SK-N-SH (cell line): Measurements from ENCODE around the gene CATSPERD. TPM values are rescaled to one million over a fixed set of nuclear protein-coding genes. Genes with fewer than 3 reads are reported as not detected.
A peak's percentile ranks its signal among the peaks of the same experiment; 100 is the strongest.

ENCODE experiments used
- CTCF ChIA-PET: fragments of 300-600, 350-600 bp; formaldehyde crosslinking; extraction: SDS; loops from one replicate; lab custom pipeline; 2021; lab: Yijun Ruan, JAX
- POLR2A ChIA-PET: fragments of 350-600 bp; sonication (Branson Sonifier 250); formaldehyde crosslinking; extraction: SDS; loops from one replicate; lab custom pipeline; 2020; ENCODE audit warnings: antibody characterized with exemption, inconsistent platforms; lab: Yijun Ruan, JAX
- DNase-seq: peaks from one replicate; pipeline ENCODE4 v3.0.0; 2012
- H2AFZ ChIP-seq: fragments of 200-600 bp; sonication (generic); 2 replicates; pipeline ENCODE4 v1.8.1; 2016; ENCODE audit warnings: antibody characterized with exemption, mild to moderate bottlenecking, low read depth
- H3F3A ChIP-seq: fragments of 200-600 bp; sonication (generic); replicated peaks from 2 replicates; pipeline ENCODE3; 2016; ENCODE audit warnings: antibody characterized with exemption, mild to moderate bottlenecking; ENCODE audit not compliant: insufficient read depth
- H3K27ac ChIP-seq, 2 experiments: fragments of 200-500 bp in 1 of 2; fragments of 200-600 bp in 1 of 2; sonication (Bioruptor generic) in 1 of 2; sonication (generic), shearing (Covaris generic) in 1 of 2; 2 replicates each; pipeline versions ENCODE4 v1.5.1 to v1.6.1; 2014 to 2016; ENCODE audit warnings: low read depth in 2 of 2, inconsistent platforms in 1 of 2, low read length in 1 of 2, mild to moderate bottlenecking in 1 of 2, mixed read lengths in 1 of 2
- H3K27me3 ChIP-seq: fragments of 200-600 bp; sonication (generic), shearing (Covaris generic); 2 replicates; pipeline ENCODE4 v1.6.1; 2016; ENCODE audit warnings: mixed run types; ENCODE audit not compliant: insufficient read depth
- H3K36me3 ChIP-seq, 2 experiments: fragments of 200-500 bp in 1 of 2; fragments of 200-600 bp in 1 of 2; sonication (Bioruptor generic) in 1 of 2; sonication (generic) in 1 of 2; replicated peaks in 1 of 2; 2 replicates each; pipeline versions ENCODE3 to v1.5.1; 2014 to 2016; ENCODE audit warnings: low read length in 1 of 2, mild to moderate bottlenecking in 1 of 2; ENCODE audit not compliant: insufficient read depth in 2 of 2, control insufficient read depth in 1 of 2
- H3K4me1 ChIP-seq, 2 experiments: fragments of 200-500 bp in 1 of 2; fragments of 200-600 bp in 1 of 2; sonication (Bioruptor generic) in 1 of 2; sonication (generic), shearing (Covaris generic) in 1 of 2; 2 replicates each; pipeline versions ENCODE4 v1.5.1 to v1.6.1; 2014 to 2016; ENCODE audit warnings: low read depth in 1 of 2, low read length in 1 of 2, mixed run types in 1 of 2; ENCODE audit not compliant: insufficient read depth in 2 of 2, control insufficient read depth in 1 of 2
- H3K4me2 ChIP-seq: fragments of 200-600 bp; sonication (generic), shearing (Covaris generic); 2 replicates; pipeline ENCODE4 v1.6.1; 2017; ENCODE audit warnings: mixed run types
- H3K4me3 ChIP-seq, 2 experiments: fragments of 200-500 bp in 1 of 2; fragments of 200-600 bp in 1 of 2; sonication (Bioruptor generic) in 1 of 2; sonication (generic), shearing (Covaris generic) in 1 of 2; 2 replicates each; pipeline versions ENCODE4 v1.5.1 to v1.8.1; 2014 to 2016; ENCODE audit warnings: low read depth in 2 of 2, inconsistent platforms in 1 of 2, low read length in 1 of 2, mild to moderate bottlenecking in 1 of 2, mixed read lengths in 1 of 2, moderate library complexity in 1 of 2
- H3K79me2 ChIP-seq: fragments of 200-600 bp; sonication (generic); 2 replicates; pipeline ENCODE4 v1.8.1; 2017; ENCODE audit warnings: mild to moderate bottlenecking; ENCODE audit not compliant: insufficient read depth
- H3K9ac ChIP-seq: fragments of 200-600 bp; sonication (generic); 2 replicates; pipeline ENCODE4 v1.6.1; 2017; ENCODE audit warnings: mixed run types
- H3K9me2 ChIP-seq: fragments of 200-600 bp; sonication (generic); 2 replicates; pipeline ENCODE4 v1.6.1; 2017; ENCODE audit warnings: mixed run types
- H3K9me3 ChIP-seq: fragments of 200-600 bp; sonication (generic); 2 replicates; pipeline ENCODE4 v1.6.1; 2017; ENCODE audit warnings: mixed run types, mild to moderate bottlenecking, moderate library complexity
- H4K20me1 ChIP-seq: fragments of 200-600 bp; sonication (generic); 2 replicates; pipeline ENCODE4 v1.6.1; 2017; ENCODE audit warnings: mild to moderate bottlenecking, mixed run types; ENCODE audit not compliant: insufficient read depth
- ELF1 ChIP-seq: IDR thresholded peaks from 2 replicates; pipeline ENCODE4 v1.4.0; 2012
- FOSL2 ChIP-seq: IDR thresholded peaks from 2 replicates; pipeline ENCODE4 v1.4.0; 2012; ENCODE audit warnings: low read depth, mild to moderate bottlenecking, moderate library complexity, borderline replicate concordance
- GATA2 ChIP-seq: sonication (generic); formaldehyde crosslinking; IDR thresholded peaks from 2 replicates; pipeline ENCODE4 v1.5.0; 2020; ENCODE audit warnings: mild to moderate bottlenecking, missing genetic modification reagents
- NFIC ChIP-seq: IDR thresholded peaks from 2 replicates; pipeline ENCODE4 v1.4.0; 2012; ENCODE audit warnings: borderline replicate concordance
- PBX3 ChIP-seq: IDR thresholded peaks from 2 replicates; pipeline ENCODE4; 2012
- POLR2AphosphoS5 ChIP-seq: IDR thresholded peaks from 2 replicates; pipeline ENCODE4 v1.6.1; 2012; ENCODE audit warnings: low read depth, low read length
- RAD21 ChIP-seq: IDR thresholded peaks from 2 replicates; pipeline ENCODE4 v1.6.1; 2012; ENCODE audit warnings: mild to moderate bottlenecking, low read length
- RCOR1 ChIP-seq: fragments of 150-350 bp; IDR thresholded peaks from 2 replicates; pipeline ENCODE4 v1.6.1; 2017; ENCODE audit warnings: antibody characterized with exemption, low read length
- RFX5 ChIP-seq: IDR thresholded peaks from 2 replicates; pipeline ENCODE4 v1.6.1; 2012; ENCODE audit warnings: mild to moderate bottlenecking, improper control_type of control experiment, low read length
- RXRA ChIP-seq: IDR thresholded peaks from 2 replicates; pipeline ENCODE4 v1.4.0; 2012; ENCODE audit warnings: low read depth, mild to moderate bottlenecking, borderline replicate concordance
- TEAD4 ChIP-seq: IDR thresholded peaks from 2 replicates; pipeline ENCODE4 v1.4.0; 2012; ENCODE audit warnings: mild to moderate bottlenecking, borderline replicate concordance; ENCODE audit not compliant: insufficient read depth
- USF1 ChIP-seq: IDR thresholded peaks from 2 replicates; pipeline ENCODE4 v1.4.0; 2012; ENCODE audit warnings: low read depth, borderline replicate concordance
- YY1 ChIP-seq: IDR thresholded peaks from 2 replicates; pipeline ENCODE4 v1.4.0; 2012; ENCODE audit warnings: low read depth, mild to moderate bottlenecking
- WGBS: methylation state at CpG from one replicate; pipeline ENCODE4 v1.1.6; 2017; ENCODE audit warnings: low lambda C conversion rate; 5-methylcytosine and 5-hydroxymethylcytosine counted together
- polyA plus RNA-seq, 3 experiments: library from polyadenylated mRNA; depleted of rRNA; stranded (reverse); fragments of >200 nt; gene quantifications; 2 replicates each; pipeline ENCODE4 v1.2.3, GENCODE V29; 2012
- TF ChIP-seq, protein P1 (sequence below): fragments of 150-350 bp; IDR thresholded peaks from 2 replicates; pipeline ENCODE4 v1.6.1; 2017; ENCODE audit warnings: antibody characterized with exemption, low read length, low read depth, borderline replicate concordance
- TF ChIP-seq, protein P2 (sequence below): IDR thresholded peaks from 2 replicates; pipeline ENCODE4 v1.6.1; 2012; ENCODE audit warnings: mild to moderate bottlenecking, low read depth, low read length, moderate library complexity

CATSPERD gene
- polyA plus RNA-seq, 1 of the 3 experiments (the other 2 are of a cell fraction), result not detected

- no peak for TF ChIP-seq GATA2 (CRISPR knock-in tag)
- peak; percentile 76 for TF ChIP-seq ELF1
- peak; percentile 96 for TF ChIP-seq USF1
- no peak; the same call in 1 of the 2 replicates for TF ChIP-seq NFIC
- TF ChIP-seq POLR2AphosphoS5, result peak; percentile 87
- TF ChIP-seq, protein P1, sequence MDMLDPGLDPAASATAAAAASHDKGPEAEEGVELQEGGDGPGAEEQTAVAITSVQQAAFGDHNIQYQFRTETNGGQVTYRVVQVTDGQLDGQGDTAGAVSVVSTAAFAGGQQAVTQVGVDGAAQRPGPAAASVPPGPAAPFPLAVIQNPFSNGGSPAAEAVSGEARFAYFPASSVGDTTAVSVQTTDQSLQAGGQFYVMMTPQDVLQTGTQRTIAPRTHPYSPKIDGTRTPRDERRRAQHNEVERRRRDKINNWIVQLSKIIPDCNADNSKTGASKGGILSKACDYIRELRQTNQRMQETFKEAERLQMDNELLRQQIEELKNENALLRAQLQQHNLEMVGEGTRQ, result peak; percentile 92
- no peak for TF ChIP-seq PBX3
- no peak for TF ChIP-seq RCOR1
- no peak for TF ChIP-seq TEAD4
- TF ChIP-seq RAD21, result peak; percentile 41
- peak; percentile 96 for TF ChIP-seq YY1
Observed at GRCh38 chr19:5719961-5720790, at the start of gene CATSPERD, which contains the start of gene LONP1 (continued).

DNA sequence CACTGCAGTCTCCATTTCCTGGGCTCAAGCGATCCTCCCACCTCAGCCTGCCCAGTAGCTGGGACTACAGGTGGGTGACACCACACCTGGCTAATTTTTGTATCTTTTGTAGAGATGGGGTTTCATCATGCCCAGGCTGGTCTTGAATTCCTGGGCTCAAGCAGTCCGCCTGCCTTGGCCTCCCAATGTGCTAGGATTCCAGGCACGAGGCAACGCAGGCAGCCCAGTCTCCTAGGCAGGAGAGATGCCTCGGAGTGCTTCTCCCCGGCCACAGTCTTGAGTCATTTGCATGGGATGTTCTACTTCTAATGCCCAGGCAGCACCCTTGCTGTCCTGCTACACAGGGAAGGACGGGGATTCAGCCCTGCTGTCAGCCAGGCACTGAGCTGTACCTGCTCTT, 48.8 kb upstream of the CATSPERD start:
- DNase-seq, result no peak
- no peaks in the 10 kb centered on the region for H3K9me3 ChIP-seq
- peaks cover 0 to 2% of the 10 kb centered on the region in 2 experiments; a peak in 1 of 4 replicates for H3K4me1 ChIP-seq
- TF ChIP-seq RFX5 (no peak), POLR2AphosphoS5 (no peak), RXRA (no peak), FOSL2 (no peak), RAD21 (no peak), PBX3 (no peak), RCOR1 (no peak)
- TF ChIP-seq, protein P2, sequence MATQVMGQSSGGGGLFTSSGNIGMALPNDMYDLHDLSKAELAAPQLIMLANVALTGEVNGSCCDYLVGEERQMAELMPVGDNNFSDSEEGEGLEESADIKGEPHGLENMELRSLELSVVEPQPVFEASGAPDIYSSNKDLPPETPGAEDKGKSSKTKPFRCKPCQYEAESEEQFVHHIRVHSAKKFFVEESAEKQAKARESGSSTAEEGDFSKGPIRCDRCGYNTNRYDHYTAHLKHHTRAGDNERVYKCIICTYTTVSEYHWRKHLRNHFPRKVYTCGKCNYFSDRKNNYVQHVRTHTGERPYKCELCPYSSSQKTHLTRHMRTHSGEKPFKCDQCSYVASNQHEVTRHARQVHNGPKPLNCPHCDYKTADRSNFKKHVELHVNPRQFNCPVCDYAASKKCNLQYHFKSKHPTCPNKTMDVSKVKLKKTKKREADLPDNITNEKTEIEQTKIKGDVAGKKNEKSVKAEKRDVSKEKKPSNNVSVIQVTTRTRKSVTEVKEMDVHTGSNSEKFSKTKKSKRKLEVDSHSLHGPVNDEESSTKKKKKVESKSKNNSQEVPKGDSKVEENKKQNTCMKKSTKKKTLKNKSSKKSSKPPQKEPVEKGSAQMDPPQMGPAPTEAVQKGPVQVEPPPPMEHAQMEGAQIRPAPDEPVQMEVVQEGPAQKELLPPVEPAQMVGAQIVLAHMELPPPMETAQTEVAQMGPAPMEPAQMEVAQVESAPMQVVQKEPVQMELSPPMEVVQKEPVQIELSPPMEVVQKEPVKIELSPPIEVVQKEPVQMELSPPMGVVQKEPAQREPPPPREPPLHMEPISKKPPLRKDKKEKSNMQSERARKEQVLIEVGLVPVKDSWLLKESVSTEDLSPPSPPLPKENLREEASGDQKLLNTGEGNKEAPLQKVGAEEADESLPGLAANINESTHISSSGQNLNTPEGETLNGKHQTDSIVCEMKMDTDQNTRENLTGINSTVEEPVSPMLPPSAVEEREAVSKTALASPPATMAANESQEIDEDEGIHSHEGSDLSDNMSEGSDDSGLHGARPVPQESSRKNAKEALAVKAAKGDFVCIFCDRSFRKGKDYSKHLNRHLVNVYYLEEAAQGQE, result no peak
- peaks cover 15 to 32% of the 10 kb centered on the region in 2 experiments for H3K36me3 ChIP-seq
- ChIA-PET POLR2A (no interaction called here), CTCF (no interaction called here)
- no peaks in the 10 kb centered on the region for H4K20me1 ChIP-seq
- peaks cover 4% of the 10 kb centered on the region for H3F3A ChIP-seq
- H3K4me2 ChIP-seq, result no peak overlapping the region
- no peak overlapping the region for H3K27ac ChIP-seq
- 93% methylated on average over 3 of the region's 7 CpGs for WGBS
- no peaks in the 10 kb centered on the region for H3K9me2 ChIP-seq
- H2AFZ ChIP-seq, result no peak overlapping the region
- no peaks in the 10 kb centered on the region for H3K79me2 ChIP-seq
- no peak overlapping the region for H3K9ac ChIP-seq
- no peaks in the 10 kb centered on the region for H3K27me3 ChIP-seq
- no peak overlapping the region for H3K4me3 ChIP-seq
